VCaP (cell line): ENCODE measurements around the gene KCTD14.

Experiments used
- H3K27ac ChIP-seq: fragments of 450-650 bp; 2 replicates; pipeline ENCODE4 v1.5.1; 2017
- TF ChIP-seq, protein P1 (sequence below): fragments of 450-650 bp; conservative IDR thresholded peaks from 2 replicates; pipeline ENCODE4 v1.5.1; 2017; ENCODE audit warnings: mild to moderate bottlenecking, moderate library complexity

KCTD14 gene

DNA sequence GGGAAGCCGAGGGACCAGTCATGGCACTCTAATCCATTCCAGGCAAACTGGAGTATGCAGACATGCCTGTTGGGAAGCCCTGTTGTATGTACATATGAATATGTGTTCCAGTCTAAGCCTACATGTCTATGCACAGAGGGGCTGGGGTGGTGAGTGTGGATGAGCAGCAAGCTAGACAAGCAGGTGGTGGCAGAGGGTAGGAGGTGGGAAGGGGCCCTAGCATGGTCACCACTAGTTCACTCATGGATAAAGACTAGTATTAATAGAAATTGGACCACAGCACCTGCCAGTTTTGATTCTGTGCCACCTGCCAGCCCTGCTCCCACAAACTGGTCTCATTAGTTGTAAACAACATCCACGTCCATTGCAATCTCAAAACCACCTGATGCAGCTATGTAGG is 42.1 kb upstream of the KCTD14 start:
- TF ChIP-seq, protein P1, sequence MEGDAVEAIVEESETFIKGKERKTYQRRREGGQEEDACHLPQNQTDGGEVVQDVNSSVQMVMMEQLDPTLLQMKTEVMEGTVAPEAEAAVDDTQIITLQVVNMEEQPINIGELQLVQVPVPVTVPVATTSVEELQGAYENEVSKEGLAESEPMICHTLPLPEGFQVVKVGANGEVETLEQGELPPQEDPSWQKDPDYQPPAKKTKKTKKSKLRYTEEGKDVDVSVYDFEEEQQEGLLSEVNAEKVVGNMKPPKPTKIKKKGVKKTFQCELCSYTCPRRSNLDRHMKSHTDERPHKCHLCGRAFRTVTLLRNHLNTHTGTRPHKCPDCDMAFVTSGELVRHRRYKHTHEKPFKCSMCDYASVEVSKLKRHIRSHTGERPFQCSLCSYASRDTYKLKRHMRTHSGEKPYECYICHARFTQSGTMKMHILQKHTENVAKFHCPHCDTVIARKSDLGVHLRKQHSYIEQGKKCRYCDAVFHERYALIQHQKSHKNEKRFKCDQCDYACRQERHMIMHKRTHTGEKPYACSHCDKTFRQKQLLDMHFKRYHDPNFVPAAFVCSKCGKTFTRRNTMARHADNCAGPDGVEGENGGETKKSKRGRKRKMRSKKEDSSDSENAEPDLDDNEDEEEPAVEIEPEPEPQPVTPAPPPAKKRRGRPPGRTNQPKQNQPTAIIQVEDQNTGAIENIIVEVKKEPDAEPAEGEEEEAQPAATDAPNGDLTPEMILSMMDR = no peak
- H3K27ac ChIP-seq = no peak overlapping the region

DNA sequence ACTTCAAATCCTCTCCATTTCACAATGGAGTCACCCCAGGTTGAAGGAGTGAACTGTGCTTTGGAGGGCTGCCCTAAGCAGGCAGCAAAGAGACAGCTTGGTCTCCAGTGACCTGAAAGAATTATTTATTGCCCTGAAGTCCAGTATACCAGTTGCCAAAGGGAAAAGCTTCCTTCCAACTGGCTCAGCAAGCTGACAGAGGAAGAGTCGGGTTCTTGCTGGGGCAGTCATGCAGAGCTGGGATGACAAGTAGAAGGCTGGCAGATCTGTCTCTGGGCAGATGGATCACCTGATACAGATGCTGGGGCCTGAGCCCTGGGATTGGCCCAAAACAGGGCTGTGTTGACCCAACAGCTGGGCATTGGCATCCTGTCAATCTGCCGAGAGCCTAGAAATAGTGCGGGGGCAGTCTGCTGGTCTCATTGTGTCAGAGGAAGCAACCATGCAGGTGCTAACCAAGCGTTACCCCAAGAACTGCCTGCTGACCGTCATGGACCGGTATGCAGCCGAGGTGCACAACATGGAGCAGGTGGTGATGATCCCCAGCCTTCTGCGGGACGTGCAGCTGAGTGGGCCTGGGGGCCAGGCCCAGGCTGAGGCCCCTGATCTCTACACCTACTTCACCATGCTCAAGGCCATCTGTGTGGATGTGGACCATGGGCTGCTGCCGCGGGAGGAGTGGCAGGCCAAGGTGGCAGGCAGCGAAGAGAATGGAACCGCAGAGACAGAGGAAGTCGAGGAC is 40.5 kb upstream of the KCTD14 start, which contains the start of gene THRSP:
TSS of gene THRSP (plus strand) at position 422 of the 742 bp plus-strand sequence. CDS start at position 443, 21 bp downstream.
- TF ChIP-seq, protein P1 = no peak
- H3K27ac ChIP-seq = peak within 1 kb of the TSS; percentile 88

DNA sequence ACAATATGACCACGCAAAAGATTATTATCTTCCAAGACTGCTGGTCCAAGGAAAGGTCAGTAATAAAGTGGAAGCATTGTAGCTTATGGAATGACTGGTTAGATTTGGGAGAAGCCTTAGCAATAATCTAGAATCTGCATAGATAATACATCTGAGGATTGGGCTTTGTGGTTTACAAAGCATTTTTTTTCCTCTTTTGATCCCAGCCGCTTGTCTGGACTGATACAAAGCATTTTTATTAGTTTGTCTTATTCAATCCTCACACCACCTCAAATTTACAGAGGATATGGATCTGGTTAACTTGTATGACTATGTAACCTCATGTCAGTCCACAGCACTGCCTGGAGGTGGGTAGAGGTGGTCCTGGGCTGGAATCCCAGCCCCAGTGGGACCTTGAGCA is 39.6 kb upstream of the KCTD14 start:
- peak overlapping the region; percentile 88 for H3K27ac ChIP-seq
- TF ChIP-seq, protein P1 = no peak

DNA sequence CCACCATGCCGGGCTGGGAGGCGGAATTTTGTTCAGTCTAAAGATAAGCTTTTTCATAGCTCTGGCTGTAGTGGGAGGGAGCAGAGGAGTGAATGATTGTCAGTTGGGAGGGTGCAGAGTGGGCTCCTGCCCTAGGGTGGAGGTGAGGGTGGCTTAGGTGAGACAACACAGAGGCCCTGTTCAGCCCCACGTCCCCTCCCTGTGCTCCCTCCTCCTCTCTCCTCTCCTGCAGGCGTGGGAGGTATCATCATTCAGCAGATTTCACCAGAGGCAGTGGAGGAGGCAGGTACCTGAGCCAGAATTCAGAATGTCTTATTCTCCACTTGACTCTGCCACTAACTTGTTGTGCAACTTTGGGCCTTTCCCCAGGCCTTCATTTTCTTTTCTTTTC is 38.8 kb upstream of the KCTD14 start:
- H3K27ac ChIP-seq = peak overlapping the region; percentile 88
- TF ChIP-seq, protein P1 = no peak

DNA sequence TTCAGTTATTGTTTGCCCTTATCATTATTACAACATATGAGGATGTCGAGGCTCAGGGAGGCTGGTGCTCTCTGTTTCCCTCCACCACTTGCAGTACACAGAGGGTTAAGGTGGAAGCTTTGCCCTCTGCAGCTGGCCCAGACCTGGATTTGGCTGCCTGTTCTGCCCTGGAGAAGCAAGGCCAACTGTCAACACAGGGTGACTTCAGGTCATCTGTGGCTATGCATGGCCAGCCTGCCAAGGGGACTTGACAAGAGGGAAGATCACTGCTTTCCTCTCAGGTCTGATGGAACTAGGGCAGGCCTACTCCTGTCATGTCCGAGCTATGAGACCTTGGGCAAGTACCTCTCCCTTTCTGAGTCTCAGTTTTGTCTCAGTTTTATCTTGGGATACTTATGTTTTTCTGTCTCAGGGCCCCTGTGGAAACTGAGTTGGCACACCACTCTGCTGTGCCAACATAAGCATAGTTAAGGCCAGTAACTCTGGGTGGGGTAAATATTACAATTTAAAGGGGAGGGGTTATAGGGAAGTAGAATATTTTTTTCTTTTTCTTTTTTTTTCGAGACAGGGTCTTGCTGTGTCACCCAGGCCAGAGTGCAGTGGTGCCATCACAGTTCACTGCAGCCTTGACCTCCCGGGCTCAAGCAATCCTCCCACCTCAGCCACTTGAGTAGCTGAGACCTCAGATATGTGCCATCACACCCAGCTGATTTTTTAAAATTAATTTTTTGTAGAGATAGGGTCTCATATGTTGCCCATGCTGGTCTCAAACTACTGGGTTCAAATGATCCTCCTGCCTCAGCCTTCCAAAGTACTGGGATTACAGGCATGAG is 38.2 kb upstream of the KCTD14 start:
- TF ChIP-seq, protein P1 = no peak
- H3K27ac ChIP-seq = peak overlapping the region; percentile 88

DNA sequence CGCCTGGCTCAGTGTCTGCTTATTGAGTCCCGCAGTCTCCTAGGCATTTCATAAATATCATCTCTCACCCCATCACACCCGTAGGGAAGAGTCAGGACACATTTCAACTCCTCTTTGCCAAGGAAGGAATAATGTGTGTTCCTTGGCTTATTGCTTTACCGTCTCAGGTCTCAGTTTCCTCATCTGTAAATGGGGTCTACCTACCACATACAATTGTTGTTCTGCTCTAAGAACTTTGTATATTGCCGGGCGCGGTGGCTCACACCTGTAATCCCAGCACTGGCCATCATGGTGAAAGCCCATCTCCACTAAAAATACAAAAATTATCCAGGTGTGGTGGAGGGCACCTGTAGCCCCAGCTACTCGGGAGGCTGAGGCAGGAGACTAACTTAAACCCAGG is 37.5 kb upstream of the KCTD14 start:
- TF ChIP-seq, protein P1 = no peak

DNA sequence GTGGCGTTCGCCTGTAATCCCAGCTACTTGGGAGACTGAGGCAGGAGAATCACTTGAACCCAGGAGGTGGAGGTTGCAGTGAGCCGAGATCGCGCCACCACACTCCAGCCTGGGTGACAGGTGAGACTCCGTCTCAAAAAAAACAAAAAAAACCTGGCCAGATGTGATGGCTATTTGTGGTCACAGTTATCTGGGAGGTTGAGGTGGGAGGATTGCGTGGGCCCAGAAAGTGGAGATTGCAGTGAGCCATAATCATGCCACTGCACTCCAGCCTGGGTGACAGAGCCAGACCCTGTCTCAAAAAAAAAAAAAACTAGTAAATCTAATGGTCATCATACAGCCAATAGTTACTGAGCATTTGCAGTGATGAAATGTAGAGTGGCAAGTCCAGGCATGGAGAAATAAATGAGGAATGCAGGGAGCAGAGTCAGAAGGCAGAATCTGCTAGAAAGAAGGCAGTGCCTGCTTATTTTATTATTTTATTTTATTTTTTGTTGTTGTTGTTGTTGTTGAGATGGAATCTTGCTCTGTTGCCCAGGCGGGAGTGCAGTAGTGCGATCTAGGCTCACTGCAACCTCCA is 36.8 kb upstream of the KCTD14 start:
- peak overlapping the region; percentile 88 for H3K27ac ChIP-seq

More for the DNA sequence above, 37.5 kb upstream of the KCTD14 start:
- peak overlapping the region; percentile 88 for H3K27ac ChIP-seq
